GM19351 (cell line): Measurements from ENCODE around the gene WFDC1.

Source experiments
- ATAC-seq: cut with Tn5 transposase; IDR thresholded peaks from one replicate; pipeline ENCODE4 v1.9.1; 2021; ENCODE audit warnings: mild to moderate bottlenecking, moderate library complexity; ENCODE audit not compliant: unreplicated experiment

WFDC1 gene

DNA sequence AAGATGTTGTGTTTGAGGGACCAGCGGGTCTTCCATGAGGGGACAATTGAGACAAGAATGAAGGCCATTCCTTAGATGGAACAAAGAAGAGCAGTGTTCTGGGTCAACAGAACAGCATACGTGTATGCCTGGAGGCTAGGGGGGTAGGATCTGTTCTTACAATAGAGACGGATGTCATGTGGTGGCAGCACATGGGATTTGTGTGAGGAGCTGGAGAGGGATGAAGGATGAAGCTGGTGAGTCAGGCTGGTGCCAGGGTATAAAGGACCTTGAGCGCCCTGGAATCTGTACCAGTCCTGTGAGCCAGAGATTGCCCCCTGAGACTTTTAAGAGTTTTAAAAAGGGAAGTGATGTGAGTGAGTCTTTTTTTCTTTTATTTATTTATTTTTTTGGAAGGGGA lies 22.8 kb upstream of the WFDC1 start:
- no peak for ATAC-seq

DNA sequence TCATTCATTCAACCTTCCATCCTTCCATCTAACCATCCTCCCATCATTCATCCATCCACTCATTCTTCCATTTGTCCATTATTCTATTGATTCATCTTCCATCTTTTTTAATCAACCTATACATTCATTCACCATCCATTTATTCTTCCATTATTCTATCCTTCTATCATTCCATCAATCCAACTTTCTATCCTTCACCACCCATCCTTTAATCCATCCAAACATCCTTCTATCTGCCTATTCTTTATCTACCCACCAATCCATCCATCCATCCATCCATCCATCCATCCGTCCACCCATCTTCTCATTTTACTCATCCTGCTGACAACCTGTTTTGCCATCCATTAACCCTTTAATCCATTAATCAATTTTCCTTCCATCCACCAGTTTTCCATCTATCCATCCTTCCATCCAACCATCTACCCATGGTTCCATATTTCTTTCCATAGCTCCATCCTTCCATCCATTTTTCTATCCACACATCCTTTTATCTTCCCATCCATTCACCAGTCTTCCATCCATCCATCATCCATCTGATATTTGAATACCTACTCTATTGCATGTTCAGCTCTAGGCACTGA lies 21.8 kb upstream of the WFDC1 start:
- no peak for ATAC-seq

DNA sequence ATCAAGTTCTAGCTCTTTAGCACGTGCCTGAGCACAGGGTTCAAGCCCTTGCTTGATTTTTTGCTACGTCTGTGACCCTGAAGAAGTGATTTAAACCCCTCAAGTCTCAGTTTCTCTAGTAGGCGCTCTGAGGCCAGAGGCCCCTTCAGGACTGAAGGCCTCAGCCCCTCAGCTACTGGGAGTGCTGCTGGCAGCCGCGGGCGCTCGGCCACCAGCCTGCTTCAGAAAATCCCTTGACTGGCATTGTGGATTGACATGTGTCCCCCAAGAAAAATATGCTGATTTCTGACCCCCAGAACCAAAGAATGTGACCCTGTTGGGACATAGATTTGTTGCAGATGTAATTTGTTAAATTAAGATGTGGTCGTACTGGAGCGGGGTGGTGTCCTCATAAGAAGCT lies 20.2 kb upstream of the WFDC1 start:
- ATAC-seq: no peak

DNA sequence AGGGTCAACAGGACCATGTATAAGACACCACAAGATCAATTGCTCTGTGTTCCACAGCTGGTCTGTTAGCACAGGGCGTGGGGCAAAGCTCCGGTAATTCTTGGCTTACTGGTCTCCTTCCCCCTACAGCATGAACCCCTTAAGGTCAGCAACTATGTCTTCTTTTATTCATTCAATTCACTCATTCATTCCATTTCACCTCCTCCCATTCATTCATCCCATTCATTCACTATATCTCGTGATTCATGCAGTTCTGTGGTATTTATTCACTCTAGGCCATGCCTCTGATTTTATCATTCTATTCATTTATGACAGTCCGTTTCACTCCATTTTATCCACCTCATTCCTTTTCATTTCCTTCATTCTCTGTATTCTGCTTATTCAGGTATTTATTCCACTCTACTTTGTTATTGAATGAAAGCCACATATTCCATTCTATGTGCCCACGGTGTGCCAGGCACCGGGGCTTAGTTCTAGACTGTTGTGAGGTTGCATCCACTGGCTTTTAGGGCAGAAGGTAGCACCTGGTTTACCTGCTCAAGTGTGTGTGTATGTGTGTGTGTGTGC lies 19.0 kb upstream of the WFDC1 start:
- ATAC-seq: no peak

DNA sequence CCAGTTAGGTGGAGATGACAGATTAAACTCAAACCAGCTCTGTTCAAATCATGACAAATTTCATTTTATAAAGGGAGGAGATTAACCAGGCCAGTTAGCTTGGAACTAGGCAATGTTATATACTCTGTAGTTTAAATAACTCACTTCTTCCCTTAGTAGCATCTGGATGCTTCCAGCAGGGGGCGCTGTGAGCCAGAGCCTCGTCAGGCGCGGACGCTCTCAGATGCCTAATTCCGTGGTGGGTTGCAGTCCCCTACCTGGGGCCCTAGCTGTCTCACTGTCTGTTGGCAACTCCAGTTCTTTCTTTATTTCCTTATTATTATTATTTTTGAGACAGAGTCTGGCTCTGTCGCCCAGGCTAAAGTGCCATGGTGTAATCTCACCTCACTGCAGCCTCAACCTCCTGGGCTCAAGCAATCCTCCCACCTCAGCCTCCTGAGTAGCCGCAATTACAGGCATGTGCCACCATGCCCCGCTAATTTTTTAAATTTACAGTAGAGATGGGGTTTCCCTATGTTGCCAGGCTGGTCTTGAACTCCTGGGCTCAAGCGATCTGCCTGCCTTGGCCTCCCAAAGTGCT lies 17.3 kb upstream of the WFDC1 start:
- no peak for ATAC-seq

DNA sequence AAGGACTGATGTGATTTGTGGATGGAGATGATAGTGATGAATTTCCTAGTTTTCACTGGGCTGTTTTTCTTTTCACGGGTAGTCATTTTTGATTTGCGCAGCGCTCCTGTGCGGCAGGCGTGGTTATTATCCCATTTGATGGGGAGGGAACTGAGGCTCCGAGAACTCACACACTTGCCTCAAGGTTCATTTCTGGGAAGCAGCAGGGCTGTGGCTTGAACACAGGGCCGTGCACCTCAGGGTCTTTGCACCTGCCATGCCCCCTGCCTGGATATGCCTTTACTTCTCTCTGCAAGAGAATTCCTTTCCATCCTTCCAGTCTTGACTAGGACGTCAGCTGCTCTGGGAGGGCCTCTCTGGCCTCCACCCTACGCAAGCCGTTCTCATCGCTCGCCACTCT lies 16.3 kb upstream of the WFDC1 start:
- ATAC-seq: no peak

DNA sequence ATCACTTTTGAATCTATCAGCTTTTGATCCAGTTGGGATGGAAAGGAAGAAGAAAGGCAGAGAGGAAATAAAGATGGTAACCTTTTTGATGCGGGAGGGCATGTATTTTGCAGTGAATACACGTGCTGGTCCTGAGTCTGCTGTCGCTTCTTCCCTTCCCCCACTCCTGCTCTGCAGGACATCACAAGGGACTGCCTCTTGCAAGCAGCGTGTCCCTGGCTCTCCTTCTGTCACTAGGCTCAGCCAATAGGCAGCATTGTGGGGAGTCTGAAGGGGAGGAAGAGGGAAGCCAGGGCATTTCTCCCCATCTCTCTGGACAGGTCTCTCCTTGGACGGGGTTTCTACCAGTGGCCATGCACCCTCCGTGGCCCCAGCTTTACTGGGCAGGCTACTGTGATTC lies 15.7 kb upstream of the WFDC1 start:
- ATAC-seq: no peak

DNA sequence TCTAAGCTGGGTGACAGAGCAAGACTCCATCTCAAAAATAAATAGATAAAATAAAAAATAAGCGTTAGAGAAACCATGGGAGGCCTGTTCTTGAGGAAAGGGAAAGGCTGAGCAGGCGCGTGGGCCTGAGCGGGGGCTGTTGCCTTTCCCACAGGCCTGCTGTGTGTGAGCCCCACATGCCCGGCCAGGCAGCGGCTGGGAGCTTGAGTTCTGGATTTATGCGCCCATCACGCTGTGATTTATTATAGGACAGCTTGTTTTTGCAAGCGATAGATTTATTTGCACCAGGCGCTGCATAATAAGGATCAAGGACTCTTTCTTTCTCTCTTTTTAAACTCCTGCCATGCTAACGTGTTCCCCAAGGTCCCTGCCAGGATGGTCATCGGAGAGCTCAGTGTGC lies 14.8 kb upstream of the WFDC1 start:
- ATAC-seq: no peak

DNA sequence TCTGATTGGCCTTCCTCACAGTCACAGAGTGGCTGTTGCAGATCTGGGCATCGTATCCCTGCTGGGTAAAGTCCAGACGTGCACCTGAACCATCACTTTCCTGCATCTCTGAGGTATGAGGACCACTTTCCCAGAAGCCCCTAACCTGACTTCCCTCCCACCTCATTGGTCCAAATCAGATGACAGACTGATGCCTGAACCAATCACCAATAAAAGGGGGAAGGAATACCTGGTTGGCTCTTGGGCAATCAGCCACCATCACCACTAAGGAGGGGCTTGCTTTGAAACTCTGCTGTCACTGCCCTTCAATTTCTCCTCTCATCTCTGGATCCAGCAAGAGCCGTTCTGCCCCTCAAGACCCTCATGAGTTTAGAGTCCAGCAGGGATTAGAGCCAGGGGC lies 13.6 kb upstream of the WFDC1 start:
- no peak for ATAC-seq

DNA sequence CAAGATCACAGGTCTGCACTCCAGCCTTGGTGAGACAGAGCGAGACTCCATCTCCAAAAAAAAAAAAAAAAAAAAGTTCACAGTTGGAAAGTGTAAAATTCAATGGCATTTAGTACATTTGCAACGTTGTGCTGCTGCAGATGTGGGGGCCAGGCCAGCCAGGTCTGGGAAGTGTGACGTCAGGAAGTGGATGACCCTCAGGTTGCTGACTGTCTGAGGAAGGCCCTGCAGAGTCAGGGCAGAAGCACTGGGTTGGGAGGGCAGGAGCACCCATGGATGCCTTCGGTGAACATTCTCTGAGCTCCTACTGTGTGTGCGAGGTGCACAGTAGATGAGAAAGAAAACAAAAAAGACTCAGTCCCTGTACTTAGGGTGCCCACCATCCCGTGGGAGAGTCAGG lies 12.1 kb upstream of the WFDC1 start:
- ATAC-seq: no peak

DNA sequence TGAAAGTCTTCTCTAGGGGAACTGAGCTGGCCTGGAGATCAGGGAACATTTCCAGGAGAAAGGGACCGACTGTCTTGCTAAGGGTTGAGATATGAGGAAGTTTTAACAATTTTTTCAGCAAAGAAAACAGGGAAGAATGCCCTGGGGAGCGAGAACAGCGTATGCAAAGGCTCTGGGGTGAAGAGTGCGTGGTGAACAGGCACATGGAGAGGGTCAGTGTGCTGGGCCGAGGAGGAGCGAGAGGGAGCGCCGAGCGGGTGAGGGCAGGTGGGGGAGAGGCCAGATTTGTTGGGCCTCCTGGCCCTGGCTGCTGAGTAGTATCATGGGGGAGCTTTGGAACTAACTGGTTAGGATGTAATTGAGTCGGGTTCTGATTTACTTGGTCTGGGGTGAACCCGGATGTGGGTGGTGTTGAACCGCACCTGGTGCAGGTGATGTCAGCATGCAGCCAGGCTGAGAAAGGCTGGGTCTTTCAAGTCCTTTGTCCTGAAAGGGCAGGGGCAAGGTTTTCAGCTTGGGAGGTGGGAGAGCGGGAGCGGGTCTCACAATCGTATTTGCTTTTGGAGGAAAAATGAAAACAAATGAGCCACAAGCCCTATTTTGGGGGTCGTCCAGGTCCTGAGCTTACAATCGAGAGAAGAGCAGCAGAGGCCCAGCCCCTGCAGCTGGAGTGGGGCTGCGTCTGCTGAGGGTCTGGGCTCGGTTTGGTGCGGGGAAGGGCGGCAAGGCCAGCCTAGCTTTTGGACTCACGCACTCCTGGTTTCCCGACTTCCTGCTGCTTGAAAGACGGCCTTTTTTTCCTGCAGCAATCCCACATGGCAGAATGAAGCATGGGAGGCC lies 11.1 kb upstream of the WFDC1 start:
- ATAC-seq: no peak

DNA sequence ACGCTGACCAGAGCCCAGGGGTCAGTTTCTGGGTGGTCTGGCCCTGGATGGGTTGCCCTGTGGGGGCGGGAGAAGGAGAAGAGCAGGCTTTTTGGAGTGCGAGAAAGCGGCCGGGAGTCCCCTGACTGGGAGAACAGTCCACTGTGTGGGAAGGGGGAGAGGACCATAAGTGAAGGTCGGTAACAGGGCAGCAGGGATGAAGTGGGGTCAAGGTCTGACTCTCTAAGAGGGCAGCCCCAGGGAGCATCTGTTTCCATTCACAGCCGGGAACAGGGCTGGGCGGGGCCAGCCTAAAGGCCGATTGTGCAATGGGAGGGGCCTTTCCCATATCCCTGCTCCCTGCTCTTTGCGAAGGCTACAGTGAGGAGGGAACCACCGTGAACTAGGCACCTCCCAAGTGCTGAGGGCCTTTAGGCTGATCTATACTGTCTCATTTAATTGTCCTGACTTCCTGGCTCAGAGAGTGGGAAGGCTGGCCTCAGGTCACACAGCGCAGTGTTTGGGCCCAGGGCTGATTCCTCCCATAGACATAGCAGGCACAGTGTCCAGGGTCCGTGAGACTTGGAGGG lies 10.4 kb upstream of the WFDC1 start:
- ATAC-seq: no peak

DNA sequence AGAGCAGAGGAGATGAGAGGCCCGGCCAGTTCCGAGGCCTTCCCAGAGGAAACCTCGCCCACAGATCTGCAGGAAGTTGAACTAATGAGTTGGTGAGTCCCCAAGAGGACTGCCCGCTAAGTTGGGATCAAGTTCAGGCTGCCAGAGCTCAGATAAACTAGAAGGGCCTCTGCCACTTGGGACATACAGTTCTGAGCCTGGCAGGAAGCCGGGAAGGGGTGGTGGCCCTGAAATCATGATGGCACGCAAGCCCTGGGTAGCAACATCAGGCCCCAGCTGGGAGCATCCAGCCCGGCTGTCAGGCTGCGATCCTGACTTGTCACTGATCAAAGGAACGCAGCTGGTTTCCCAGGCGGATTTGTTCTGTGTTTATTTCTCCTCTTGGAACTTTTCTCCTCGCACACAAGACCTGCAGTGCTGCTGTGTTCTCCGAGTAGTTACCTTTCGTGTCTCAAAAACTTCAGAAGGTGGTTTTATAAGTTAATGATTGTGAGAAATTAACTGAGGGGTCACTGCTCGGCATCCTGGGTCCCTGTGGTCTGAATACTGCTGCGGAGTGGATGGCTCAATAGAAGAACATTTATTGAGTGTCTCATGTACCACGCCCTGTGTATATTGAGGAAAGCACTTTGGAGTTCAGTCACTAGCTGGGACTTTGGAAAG lies 8.0 kb upstream of the WFDC1 start:
- ATAC-seq: no peak

DNA sequence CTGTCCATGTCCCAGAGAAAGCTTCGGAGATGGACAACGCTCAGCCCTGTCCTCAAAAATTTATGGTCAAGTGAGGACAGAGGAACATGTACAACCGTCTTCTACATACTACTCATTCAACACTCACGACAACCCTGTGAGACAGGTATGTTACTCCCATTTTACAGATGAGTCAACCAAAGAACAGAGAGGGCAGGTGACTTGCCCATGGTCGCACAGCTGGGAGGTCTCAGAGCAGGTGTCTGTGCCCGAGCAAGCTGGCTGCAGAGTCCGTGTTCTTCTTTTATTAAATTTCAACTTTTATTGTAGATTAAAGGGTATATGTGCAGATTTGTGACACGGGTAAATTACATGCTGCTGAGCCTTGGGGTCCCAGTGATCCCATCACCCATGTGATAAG lies 5.8 kb upstream of the WFDC1 start:
- no peak for ATAC-seq

DNA sequence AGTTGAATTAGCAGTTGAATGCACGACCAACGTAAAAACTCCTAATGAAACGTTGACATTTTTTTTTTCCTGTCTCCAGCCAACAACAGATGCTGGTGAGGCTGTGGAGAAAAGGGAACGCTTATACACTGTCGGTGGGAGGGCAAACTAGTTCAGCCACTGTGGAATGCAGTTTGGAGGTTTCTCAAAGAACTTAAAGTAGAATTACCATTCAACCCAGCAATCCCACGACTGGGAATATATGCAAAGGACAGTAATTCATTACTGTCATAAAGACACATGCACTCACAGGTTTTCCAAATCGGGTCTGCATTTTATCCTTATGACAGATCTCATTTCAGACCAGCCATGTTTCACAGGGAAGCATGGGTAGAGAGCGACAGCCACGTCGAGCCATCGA lies 3.5 kb upstream of the WFDC1 start:
- ATAC-seq: no peak

DNA sequence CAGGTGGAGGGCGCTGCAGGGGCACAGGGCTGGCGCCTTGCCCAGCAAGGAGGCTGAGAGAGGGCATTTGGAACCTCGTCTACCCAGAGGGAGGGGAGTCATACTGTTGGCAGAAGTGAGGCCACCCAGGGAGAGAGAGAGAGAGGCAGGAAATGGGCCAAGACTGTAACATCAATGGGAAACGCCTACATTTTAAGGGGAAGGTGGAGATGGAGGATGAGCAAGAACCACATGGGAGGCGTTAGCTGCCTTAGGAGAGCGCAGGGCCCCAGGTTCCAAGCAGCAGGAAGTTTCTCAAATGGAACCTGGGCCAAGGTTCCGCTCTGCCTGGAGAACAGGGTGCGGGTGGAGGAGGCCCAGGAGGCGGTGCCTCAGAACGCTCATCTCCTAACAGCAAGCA lies 2.7 kb upstream of the WFDC1 start:
- no peak for ATAC-seq

DNA sequence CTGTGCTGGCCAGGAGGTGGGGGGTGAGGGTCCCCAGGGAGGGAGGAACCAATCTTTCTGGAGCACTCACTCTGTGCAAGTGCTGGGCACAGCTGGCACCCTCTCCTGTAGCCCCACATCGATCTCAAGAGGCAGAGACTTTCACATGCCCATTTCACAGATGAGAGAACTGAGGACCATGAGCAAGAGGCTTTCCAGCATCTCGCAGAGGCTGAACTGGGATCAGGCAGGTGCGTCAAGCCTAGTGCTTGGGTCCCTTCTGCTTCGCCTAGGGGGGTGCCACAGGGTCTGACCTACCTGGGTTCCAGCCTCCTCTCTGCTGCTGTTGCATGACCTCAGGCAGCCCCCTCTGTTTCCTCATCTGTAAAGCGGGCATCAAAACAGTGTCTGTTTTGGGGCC lies 1.3 kb upstream of the WFDC1 start:
- ATAC-seq: no peak

DNA sequence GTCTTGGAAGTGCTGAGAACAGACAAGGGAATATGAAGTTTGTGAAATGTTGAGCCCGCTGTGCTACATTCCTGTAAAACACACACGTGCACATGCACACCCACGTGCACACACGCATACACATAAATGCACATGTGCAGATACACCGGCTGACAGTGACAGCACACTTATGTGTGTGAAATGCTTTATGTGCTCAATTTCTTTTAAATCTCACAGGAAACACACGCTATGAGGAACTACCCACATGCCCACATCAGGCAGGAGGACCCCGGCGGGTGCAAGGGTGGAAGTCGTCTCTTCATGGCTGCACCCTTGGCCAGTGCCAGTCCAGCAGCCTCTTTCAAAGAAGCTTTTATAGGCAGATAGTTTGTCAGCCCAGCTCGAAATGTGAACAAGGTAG lies 561 bp upstream of the WFDC1 start:
- no peak for ATAC-seq

DNA sequence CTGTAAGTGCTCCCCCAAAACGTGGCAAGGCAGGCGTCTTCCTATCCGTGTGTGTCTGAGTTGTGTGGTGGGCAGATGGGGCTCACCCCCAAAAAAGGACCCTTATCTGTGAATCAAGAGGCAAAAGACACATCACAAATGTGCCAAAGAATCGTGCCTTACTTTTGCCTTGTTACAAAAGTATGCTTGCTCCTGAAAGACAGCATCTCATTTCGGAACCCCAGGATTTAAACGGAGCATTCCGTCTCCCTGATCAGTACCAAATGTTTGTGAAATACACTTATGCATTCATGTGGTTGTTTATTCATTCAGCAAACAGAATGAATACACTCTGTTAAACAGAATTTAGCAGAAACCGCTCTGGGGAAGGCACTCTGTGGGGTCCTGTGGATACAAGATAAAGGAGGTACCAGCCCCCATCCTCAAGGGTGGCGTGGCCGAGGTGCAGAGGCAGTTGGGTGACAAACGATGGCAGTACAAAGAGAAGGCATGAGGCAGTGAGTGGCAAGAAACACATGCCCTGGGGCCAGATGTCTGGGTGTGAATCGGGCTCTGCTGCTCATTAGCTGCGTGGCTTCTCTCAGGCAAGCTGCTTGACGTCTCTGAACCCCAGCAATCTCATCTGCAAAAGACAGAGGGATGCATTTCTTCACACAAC lies 654 bp downstream of the WFDC1 start:
- ATAC-seq: no peak

DNA sequence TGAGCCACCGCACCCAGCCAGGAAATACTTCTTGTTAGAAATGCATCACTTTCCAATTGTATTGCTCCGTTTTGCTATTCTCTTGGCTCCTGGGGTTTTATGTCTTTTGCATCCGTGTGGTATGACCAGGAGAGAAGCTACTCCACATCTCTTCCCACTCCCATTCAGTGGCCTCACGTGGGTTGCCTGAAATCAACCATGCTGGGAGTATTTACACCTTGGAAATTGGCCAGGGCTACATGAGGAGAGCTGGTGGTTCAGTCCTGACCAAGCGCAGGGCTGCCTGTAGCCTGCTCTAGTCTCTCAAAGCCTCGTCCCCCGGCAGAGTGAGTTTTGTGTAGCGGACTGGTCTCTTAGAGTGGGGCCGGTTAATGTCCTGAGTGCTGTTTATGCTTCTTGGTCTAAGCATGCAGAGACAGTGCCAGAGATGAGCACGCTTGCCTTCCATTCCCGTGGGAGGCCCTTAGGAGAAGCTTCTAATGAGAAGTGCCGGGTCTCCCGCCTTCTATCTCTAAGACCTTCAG lies 3.8 kb downstream of the WFDC1 start:
- no peak for ATAC-seq
